ENCODE measurements around the gene INTS7.

GRCh38 chr1:212020975-212021374 lies 14.4 kb downstream of the INTS7 start:
- TF ChIP-seq EGR1 (IDR thresholded peaks at IDR 0.05) (no peak), NFIC (IDR thresholded peaks at IDR 0.05) (no peak), YY1 (IDR thresholded peaks at IDR 0.05; ENCODE audit: low read depth) (no peak), TAF1 (IDR thresholded peaks at IDR 0.05; ENCODE audit: low read depth) (no peak)
- TF ChIP-seq, protein P1, sequence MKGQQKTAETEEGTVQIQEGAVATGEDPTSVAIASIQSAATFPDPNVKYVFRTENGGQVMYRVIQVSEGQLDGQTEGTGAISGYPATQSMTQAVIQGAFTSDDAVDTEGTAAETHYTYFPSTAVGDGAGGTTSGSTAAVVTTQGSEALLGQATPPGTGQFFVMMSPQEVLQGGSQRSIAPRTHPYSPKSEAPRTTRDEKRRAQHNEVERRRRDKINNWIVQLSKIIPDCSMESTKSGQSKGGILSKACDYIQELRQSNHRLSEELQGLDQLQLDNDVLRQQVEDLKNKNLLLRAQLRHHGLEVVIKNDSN (IDR thresholded peaks at IDR 0.05) = no peak
